ENCODE data around the gene GPC5.

- TF ChIP-seq MAX (IDR thresholded peaks at IDR 0.05) (no peak), EP300 (IDR thresholded peaks at IDR 0.05; ENCODE audit: borderline replicate concordance) (no peak), CEBPB (IDR thresholded peaks at IDR 0.05) (no peak), CREB1 (IDR thresholded peaks at IDR 0.05; ENCODE audit: low read depth) (no peak), TCF12 (IDR thresholded peaks at IDR 0.05; ENCODE audit: low read depth) (no peak), FOXM1 (IDR thresholded peaks at IDR 0.05; ENCODE audit: borderline replicate concordance, low read depth) (no peak), TAF1 (IDR thresholded peaks at IDR 0.05; ENCODE audit: low read depth) (no peak), EGR1 (IDR thresholded peaks at IDR 0.05) (no peak), TEAD4 (IDR thresholded peaks at IDR 0.05) (no peak)
These were observed 853.3 kb downstream of the GPC5 start for GRCh38 chr13:92251671-92252210.
